ENCODE results near the gene ACTL6B.
A peak's percentile ranks its signal among the peaks of the same experiment; 100 is the strongest.

Gene ACTL6B

DNA sequence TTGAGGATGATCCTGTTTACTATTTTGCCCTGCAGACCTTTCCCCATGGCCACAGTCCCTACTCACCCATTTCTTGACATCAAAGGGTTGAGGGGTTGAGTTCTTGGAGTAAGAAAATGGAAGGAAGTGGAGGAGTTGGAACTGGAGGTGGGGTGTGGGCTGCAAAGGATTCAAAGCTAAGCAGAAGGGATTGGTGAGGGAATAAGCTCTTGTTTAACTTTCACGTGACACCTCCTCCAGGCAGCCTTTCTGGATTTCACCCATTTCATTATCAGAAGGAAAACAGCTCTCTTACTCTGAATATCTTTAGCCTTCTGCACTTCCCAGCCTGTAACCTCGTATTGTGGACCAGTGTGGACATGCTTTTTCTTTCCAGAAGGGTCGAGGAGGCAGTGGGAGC, 30.2 kb downstream of the ACTL6B start:
- H3K9me3 ChIP-seq (ENCODE audit: control insufficient read depth in 1 of 2, low read length in 2 of 2) = no peaks in the 10 kb centered on the region
- no peak overlapping the region for H3K9ac ChIP-seq (ENCODE audit: low read depth in 1 of 2, low read length in 2 of 2)
- H3K27ac ChIP-seq (ENCODE audit: low read depth, low read length) = no peak overlapping the region
- H3K36me3 ChIP-seq (ENCODE audit: control insufficient read depth in 1 of 2, insufficient read depth in 2 of 2, low read length in 2 of 2) = no peaks in the 10 kb centered on the region
- H3K4me3 ChIP-seq (ENCODE audit: low read depth in 1 of 2, low read length in 2 of 2) = peak overlapping the region in 1 of 2 donors; percentile 32
- H3K27me3 ChIP-seq (ENCODE audit: control insufficient read depth in 1 of 2, insufficient read depth in 2 of 2, low read length in 2 of 2) = no peaks in the 10 kb centered on the region
- peaks cover 0 to 8% of the 10 kb centered on the region in 2 donors for H3K4me1 ChIP-seq (ENCODE audit: control insufficient read depth in 1 of 2, insufficient read depth in 2 of 2, low read length in 2 of 2)

GRCh38 chr7:100623951-100624824, 32.1 kb downstream of the ACTL6B start:
- H3K4me3 ChIP-seq (ENCODE audit: low read depth in 1 of 2, low read length in 2 of 2) = no peak overlapping the region
- no peak overlapping the region for H3K27ac ChIP-seq (ENCODE audit: low read depth, low read length)
- no peak overlapping the region for H3K9ac ChIP-seq (ENCODE audit: low read depth in 1 of 2, low read length in 2 of 2)
- H3K36me3 ChIP-seq (ENCODE audit: control insufficient read depth in 1 of 2, insufficient read depth in 2 of 2, low read length in 2 of 2) = no peaks in the 10 kb centered on the region
- H3K4me1 ChIP-seq (ENCODE audit: control insufficient read depth in 1 of 2, insufficient read depth in 2 of 2, low read length in 2 of 2) = peaks cover 0 to 8% of the 10 kb centered on the region in 2 donors
- no peaks in the 10 kb centered on the region for H3K9me3 ChIP-seq (ENCODE audit: control insufficient read depth in 1 of 2, low read length in 2 of 2)
- no peaks in the 10 kb centered on the region for H3K27me3 ChIP-seq (ENCODE audit: control insufficient read depth in 1 of 2, insufficient read depth in 2 of 2, low read length in 2 of 2)

DNA sequence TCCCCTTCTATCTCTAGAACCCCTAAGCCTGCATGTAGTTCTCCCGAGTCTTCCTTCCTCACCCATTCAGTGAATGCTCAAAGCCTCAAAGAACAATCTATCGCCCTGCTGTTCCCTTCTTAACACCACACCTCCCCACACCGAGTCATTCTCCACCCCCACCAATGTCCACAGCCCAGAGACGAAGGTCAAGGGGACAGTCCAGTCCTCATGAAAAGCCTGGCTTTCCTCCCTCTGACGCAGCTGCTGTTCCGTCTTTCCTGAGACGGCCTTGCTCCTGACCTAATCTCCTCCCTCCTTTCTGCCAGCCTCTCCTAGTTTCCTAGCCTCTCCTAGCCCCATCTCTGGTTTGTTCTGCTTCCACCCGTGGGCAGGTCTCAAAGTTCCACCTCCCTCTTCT, 34.7 kb downstream of the ACTL6B start:
- Histone ChIP-seq H3K9me3 (ENCODE audit: control insufficient read depth in 1 of 2, low read length in 2 of 2) (no peaks in the 10 kb centered on the region), H3K27ac (ENCODE audit: low read depth, low read length) (no peak overlapping the region), H3K36me3 (ENCODE audit: control insufficient read depth in 1 of 2, insufficient read depth in 2 of 2, low read length in 2 of 2) (no peaks in the 10 kb centered on the region), H3K4me3 (ENCODE audit: low read depth in 1 of 2, low read length in 2 of 2) (no peak overlapping the region), H3K27me3 (ENCODE audit: control insufficient read depth in 1 of 2, insufficient read depth in 2 of 2, low read length in 2 of 2) (no peaks in the 10 kb centered on the region), H3K9ac (ENCODE audit: low read depth in 1 of 2, low read length in 2 of 2) (no peak overlapping the region), H3K4me1 (ENCODE audit: control insufficient read depth in 1 of 2, insufficient read depth in 2 of 2, low read length in 2 of 2) (peaks cover 0 to 5% of the 10 kb centered on the region in 2 donors)

DNA sequence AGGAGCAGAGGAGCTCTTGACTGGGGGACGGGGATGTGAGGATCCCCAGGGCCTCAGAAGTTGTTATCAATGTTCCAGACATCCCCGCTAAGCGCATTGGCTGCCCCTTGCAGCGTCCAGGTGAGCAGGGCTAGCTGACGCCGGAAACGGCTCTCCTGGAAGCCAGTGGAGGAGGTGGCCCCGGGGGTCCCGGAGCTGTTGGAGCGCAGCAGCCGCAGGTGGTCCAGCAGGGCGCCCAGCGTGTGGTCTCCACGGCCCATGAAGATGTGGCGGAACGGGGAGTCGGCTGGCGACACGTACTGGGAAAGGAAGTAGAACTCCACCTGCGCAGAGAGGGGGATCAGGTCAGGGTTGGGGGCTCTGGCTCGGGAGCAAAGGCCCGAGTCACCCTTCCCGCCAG, 35.4 kb downstream of the ACTL6B start:
- H3K4me1 ChIP-seq (ENCODE audit: control insufficient read depth in 1 of 2, insufficient read depth in 2 of 2, low read length in 2 of 2) = no peaks in the 10 kb centered on the region
- no peaks in the 10 kb centered on the region for H3K27me3 ChIP-seq (ENCODE audit: control insufficient read depth in 1 of 2, insufficient read depth in 2 of 2, low read length in 2 of 2)
- H3K9ac ChIP-seq (ENCODE audit: low read depth in 1 of 2, low read length in 2 of 2) = no peak overlapping the region
- no peaks in the 10 kb centered on the region for H3K9me3 ChIP-seq (ENCODE audit: control insufficient read depth in 1 of 2, low read length in 2 of 2)
- H3K36me3 ChIP-seq (ENCODE audit: control insufficient read depth in 1 of 2, insufficient read depth in 2 of 2, low read length in 2 of 2) = no peaks in the 10 kb centered on the region
- H3K4me3 ChIP-seq (ENCODE audit: low read depth in 1 of 2, low read length in 2 of 2) = no peak overlapping the region
- H3K27ac ChIP-seq (ENCODE audit: low read depth, low read length) = no peak overlapping the region

DNA sequence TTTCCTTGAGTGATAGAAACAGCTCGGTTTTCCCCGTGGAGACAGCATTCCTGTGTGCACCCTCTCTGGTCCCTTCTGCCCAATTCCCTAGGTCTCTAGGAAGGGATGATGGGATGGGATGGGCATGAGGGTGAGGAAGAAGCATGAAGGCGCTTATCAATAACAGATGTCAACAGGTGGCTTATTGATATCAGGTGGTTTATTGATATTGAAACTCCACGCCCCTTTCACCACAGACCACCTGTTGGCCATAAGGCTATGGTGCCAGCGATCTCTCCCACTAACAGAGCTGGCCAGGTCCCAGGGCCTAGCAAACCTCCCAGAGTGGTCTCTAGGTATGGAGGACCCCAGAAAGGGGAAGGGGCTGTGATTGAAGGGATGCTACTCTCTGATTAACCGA, 36.0 kb downstream of the ACTL6B start:
- H3K9ac ChIP-seq (ENCODE audit: low read depth in 1 of 2, low read length in 2 of 2) = no peak overlapping the region
- H3K27me3 ChIP-seq (ENCODE audit: control insufficient read depth in 1 of 2, insufficient read depth in 2 of 2, low read length in 2 of 2) = no peaks in the 10 kb centered on the region
- H3K4me1 ChIP-seq (ENCODE audit: control insufficient read depth in 1 of 2, insufficient read depth in 2 of 2, low read length in 2 of 2) = no peaks in the 10 kb centered on the region
- no peak overlapping the region for H3K27ac ChIP-seq (ENCODE audit: low read depth, low read length)
- no peak overlapping the region for H3K4me3 ChIP-seq (ENCODE audit: low read depth in 1 of 2, low read length in 2 of 2)
- H3K36me3 ChIP-seq (ENCODE audit: control insufficient read depth in 1 of 2, insufficient read depth in 2 of 2, low read length in 2 of 2) = no peaks in the 10 kb centered on the region
- no peaks in the 10 kb centered on the region for H3K9me3 ChIP-seq (ENCODE audit: control insufficient read depth in 1 of 2, low read length in 2 of 2)

- H3K9ac ChIP-seq (ENCODE audit: low read depth in 1 of 2, low read length in 2 of 2) = no peak overlapping the region
- H3K27me3 ChIP-seq (ENCODE audit: control insufficient read depth in 1 of 2, insufficient read depth in 2 of 2, low read length in 2 of 2) = no peaks in the 10 kb centered on the region
- no peaks in the 10 kb centered on the region for H3K36me3 ChIP-seq (ENCODE audit: control insufficient read depth in 1 of 2, insufficient read depth in 2 of 2, low read length in 2 of 2)
- no peak overlapping the region for H3K4me3 ChIP-seq (ENCODE audit: low read depth in 1 of 2, low read length in 2 of 2)
- H3K9me3 ChIP-seq (ENCODE audit: control insufficient read depth in 1 of 2, low read length in 2 of 2) = no peaks in the 10 kb centered on the region
- H3K4me1 ChIP-seq (ENCODE audit: control insufficient read depth in 1 of 2, insufficient read depth in 2 of 2, low read length in 2 of 2) = peaks cover 6 to 14% of the 10 kb centered on the region in 2 donors
- H3K27ac ChIP-seq (ENCODE audit: low read depth, low read length) = no peak overlapping the region
Measured at GRCh38 chr7:100614308-100614861, 41.9 kb downstream of the ACTL6B start.

DNA sequence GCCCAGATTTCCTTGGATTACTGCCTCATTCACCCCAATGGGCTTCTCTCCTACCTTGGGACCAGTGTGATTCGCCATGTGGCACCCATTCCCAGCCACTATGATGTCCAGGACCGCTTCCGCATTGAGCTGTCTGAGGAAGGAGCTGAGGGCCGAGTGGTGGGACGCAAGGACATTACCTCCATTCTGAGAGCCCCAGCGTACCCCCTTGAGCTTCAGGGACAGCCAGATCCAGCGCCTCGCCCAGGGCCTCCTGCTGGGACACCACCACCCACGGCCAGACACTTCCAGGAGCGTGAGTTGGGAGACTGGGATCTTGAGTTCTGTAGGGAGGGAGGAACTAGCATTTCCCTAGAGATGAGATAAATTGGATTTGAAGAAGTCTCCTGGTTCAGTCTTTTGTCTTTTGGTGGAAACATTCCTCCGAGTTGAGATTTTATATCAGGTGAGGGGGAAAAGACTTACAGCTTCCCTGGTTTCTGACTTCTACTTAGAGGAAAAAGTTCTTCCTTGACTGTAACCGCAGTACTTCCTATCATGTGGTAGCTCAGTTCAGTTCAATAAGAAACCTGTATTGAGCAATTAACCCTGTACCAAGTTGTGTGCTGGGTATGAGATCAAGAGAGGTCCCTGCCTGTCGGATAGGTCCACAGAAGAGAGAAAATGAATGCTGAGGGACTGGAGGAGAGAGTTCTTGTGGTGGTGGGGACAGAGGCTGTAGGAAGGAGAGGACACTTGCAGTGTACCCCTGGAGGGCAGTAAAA, 42.7 kb downstream of the ACTL6B start:
- no peaks in the 10 kb centered on the region for H3K27me3 ChIP-seq (ENCODE audit: control insufficient read depth in 1 of 2, insufficient read depth in 2 of 2, low read length in 2 of 2)
- no peak overlapping the region for H3K27ac ChIP-seq (ENCODE audit: low read depth, low read length)
- H3K4me1 ChIP-seq (ENCODE audit: control insufficient read depth in 1 of 2, insufficient read depth in 2 of 2, low read length in 2 of 2) = peaks cover 6 to 14% of the 10 kb centered on the region in 2 donors
- no peaks in the 10 kb centered on the region for H3K36me3 ChIP-seq (ENCODE audit: control insufficient read depth in 1 of 2, insufficient read depth in 2 of 2, low read length in 2 of 2)
- H3K9me3 ChIP-seq (ENCODE audit: control insufficient read depth in 1 of 2, low read length in 2 of 2) = no peaks in the 10 kb centered on the region
- H3K4me3 ChIP-seq (ENCODE audit: low read depth in 1 of 2, low read length in 2 of 2) = peak overlapping the region; percentile 13 to 76
- H3K9ac ChIP-seq (ENCODE audit: low read depth in 1 of 2, low read length in 2 of 2) = peak overlapping the region; percentile 57 to 77

- Histone ChIP-seq H3K36me3 (ENCODE audit: control insufficient read depth in 1 of 2, insufficient read depth in 2 of 2, low read length in 2 of 2) (no peaks in the 10 kb centered on the region), H3K4me3 (ENCODE audit: low read depth in 1 of 2, low read length in 2 of 2) (peak overlapping the region; percentile 76 to 78), H3K27me3 (ENCODE audit: control insufficient read depth in 1 of 2, insufficient read depth in 2 of 2, low read length in 2 of 2) (no peaks in the 10 kb centered on the region), H3K27ac (ENCODE audit: low read depth, low read length) (no peak overlapping the region), H3K9ac (ENCODE audit: low read depth in 1 of 2, low read length in 2 of 2) (peak overlapping the region; percentile 57 to 77), H3K9me3 (ENCODE audit: control insufficient read depth in 1 of 2, low read length in 2 of 2) (no peaks in the 10 kb centered on the region), H3K4me1 (ENCODE audit: control insufficient read depth in 1 of 2, insufficient read depth in 2 of 2, low read length in 2 of 2) (peaks cover 6 to 14% of the 10 kb centered on the region in 2 donors)
Measured at GRCh38 chr7:100612730-100613390, 43.4 kb downstream of the ACTL6B start.

DNA sequence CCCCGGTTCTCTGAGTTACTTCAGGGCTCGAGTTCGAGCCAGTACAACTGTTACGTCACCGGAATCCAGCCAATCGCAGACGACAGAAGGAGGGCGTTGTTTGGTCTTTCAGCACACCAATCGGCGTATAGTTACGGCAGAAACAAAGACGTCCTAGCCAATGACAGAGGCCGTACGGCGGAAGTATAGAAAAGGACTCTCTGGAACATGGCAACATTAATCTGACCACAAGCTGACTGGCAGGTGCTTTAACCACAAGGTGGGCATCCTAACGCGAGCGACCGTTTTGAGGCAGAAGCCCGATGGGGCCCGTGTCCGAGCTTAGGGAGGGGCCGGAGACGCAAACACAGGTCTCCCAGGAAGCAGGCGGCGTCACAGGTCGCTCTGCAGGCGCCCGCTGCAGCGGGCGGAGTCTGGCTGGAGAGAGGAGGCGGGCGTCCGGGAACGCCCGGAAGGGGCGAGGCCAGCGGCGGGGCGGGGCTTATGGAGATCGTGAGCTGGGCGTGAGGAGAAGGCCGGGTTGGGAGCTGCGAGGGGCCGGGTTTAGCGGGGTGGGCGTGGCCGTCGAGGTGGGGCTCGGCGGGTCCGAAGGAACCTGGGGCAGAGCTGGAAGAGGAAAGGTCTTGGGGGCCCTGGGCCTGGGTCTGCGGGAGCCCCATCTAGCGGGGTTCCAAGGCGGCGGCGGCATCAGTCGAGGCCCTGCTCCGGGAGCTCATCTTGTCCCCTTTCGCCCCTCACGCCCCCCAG, 44.1 kb downstream of the ACTL6B start, which contains the start of gene MOSPD3:
TSS of gene MOSPD3 (plus strand) at position 558 of the 747 bp plus-strand sequence. CDS start 252 bp downstream, outside the sequence.
- H3K27ac ChIP-seq (ENCODE audit: low read depth, low read length) = peak within 1 kb of the TSS; percentile 95
- H3K36me3 ChIP-seq (ENCODE audit: control insufficient read depth in 1 of 2, insufficient read depth in 2 of 2, low read length in 2 of 2) = no peaks in the 10 kb centered on the region
- H3K9ac ChIP-seq (ENCODE audit: low read depth in 1 of 2, low read length in 2 of 2) = peak within 1 kb of the TSS; percentile 75 to 82
- H3K27me3 ChIP-seq (ENCODE audit: control insufficient read depth in 1 of 2, insufficient read depth in 2 of 2, low read length in 2 of 2) = no peaks in the 10 kb centered on the region
- H3K4me1 ChIP-seq (ENCODE audit: control insufficient read depth in 1 of 2, insufficient read depth in 2 of 2, low read length in 2 of 2) = peaks cover 6 to 14% of the 10 kb centered on the region in 2 donors
- H3K9me3 ChIP-seq (ENCODE audit: control insufficient read depth in 1 of 2, low read length in 2 of 2) = no peaks in the 10 kb centered on the region
- H3K4me3 ChIP-seq (ENCODE audit: low read depth in 1 of 2, low read length in 2 of 2) = peak within 1 kb of the TSS; percentile 76 to 78

All from duodenal mucosa (tissue), 2 donors.